ENCODE results near the gene UMPS. TPM values are rescaled to one million over a fixed set of nuclear protein-coding genes. Genes with fewer than 3 reads are reported as not detected.
"Not testable (repeated sequence)": the region's sequence is repeated elsewhere in the genome, so short reads cannot be mapped to it uniquely, and the experiment has no call there.

Gene UMPS
- polyA plus RNA-seq, 4 donors: 32.4 to 50.2 (median 47.9) TPM

DNA sequence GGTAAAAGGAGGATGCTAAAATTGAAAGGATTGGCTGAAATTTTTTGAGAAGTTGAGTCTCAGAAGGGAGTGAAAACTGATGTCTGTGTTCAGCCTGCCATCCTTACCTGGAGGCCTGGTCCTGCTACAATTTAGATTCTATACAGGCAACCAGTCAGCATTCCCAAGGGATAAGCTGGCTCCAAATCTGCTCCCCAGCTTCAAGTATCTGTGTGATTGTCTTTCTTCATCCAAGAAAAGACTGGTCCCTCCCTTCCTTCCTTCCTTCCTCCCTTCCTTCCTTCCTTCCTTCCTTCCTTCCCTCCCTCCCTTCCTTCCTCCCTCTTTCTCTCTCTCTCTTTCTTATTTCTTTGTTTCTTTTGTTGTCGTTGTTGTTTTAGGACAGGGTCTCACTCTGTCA lies 24.7 kb upstream of the UMPS start:
- DNase-seq (ENCODE audit: low read depth in 4 of 4, low spot score in 3 of 4): no peak

DNA sequence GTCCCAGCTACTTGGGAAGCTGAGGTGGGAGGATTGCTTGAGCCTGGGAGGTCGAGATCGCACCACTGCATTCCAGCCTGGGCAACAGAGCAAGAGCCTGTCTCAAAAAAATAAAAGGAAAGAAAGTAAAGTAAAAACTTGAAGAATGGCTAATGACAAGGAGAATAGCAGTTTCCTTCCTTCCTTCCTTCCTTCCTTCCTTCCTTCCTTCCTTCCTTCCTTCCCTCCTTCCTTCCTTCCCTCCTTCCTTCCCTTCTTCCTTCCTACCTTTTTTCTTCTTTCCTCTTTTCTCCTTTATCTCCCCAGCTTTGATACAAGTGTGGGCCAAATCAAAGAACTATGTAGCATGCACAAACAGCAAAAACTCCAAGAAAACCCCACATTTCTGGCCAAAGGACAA lies 23.0 kb upstream of the UMPS start:
- not testable (repeated sequence) for DNase-seq (ENCODE audit: low read depth in 4 of 4, low spot score in 3 of 4)

DNA sequence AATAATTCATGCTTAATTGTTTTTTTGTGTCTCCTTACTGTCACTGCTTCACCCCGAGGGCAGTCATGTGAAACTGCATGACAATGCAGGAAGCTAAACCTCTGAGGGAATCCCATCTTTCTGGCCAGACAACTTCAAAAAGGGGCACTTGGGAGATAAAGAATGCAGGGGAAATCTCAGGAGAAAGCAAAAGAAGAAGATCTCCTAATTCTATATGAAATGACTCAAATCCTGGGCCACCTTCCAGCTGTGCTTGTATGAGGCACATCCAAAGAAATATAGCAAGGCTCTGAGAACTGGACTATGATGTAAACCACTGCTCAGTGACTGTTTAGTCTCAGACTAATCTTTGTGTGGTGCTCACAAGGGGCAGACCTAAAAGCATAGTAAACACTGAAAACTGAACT lies 22.6 kb upstream of the UMPS start:
- no peak for DNase-seq (ENCODE audit: low read depth in 4 of 4, low spot score in 3 of 4)

DNA sequence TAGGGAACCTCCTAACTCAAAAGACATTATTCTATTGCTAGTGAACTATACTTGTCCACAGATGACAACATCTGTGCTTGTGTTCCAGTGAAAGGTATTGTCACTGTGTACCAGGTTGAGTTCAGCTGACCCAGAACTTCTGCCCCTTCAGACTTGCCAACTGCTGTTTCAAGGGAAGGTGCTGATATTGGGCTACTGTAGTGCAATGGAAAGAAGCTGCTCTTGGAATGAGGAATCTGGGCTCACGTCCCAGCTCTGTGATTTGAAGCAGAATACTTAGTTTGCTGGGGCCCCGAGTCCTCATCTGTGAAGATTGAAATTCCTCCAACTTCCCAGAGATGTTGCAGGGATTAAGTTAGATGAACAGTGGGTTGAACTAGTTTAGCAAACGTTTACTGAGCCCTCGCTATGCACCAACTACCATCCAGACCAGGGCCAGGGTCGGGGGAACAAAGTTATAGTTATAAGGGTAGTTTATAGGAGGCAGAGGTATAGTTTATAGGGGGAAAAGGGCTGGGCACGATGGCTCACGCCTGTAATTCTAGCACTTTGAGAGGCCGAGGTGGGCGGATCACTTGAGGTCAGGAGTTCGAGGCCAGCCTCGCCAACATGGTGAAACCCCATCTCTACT lies 15.9 kb upstream of the UMPS start:
- no peak for DNase-seq (ENCODE audit: low read depth in 4 of 4, low spot score in 3 of 4)

DNA sequence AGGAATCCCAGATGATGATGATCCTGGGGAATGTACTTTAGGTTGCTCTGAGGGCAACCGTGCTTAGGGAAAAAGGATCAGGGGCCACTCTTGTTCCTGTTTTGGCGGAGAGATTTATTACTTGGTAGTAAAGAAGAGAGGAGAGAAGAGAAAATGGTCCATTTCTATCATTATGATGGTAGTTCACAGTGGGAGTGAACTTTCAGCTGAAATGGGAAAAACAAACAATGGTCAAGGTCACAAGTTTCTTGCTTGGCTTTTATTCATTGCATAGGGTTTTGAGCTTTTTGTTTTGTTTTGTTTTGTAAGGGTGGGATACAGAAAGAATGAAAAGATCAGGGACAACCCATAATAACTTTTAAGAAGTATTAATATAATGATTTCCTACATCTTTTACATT lies 7.7 kb upstream of the UMPS start:
- DNase-seq (ENCODE audit: low read depth in 4 of 4, low spot score in 3 of 4): no peak

DNA sequence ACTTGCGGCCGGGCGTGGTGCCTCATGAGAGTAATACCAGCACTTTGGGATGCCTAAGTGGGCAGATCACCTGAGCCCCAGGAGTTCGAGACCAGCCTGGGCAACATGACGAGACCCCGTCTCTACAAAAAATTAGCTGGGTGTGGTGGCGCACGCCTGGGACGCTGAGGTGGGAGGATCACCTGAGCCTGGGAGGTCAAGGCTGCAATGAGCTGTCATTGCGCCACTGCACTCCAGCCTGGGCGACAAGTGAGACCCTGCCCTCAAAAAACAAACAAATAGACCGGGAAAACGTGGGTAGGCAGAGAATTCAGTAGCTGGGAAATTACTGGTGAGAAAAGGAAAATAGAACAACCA lies 667 bp downstream of the UMPS start:
- DNase-seq (ENCODE audit: low read depth in 4 of 4, low spot score in 3 of 4): no peak

GRCh38 chr3:124731760-124732159 lies 1.5 kb downstream of the UMPS start:
- no peak for DNase-seq (ENCODE audit: low read depth in 4 of 4, low spot score in 3 of 4)

- no peak for DNase-seq (ENCODE audit: low read depth in 4 of 4, low spot score in 3 of 4)
Observed at GRCh38 chr3:124741027-124741426, 10.8 kb downstream of the UMPS start.

- no peak for DNase-seq (ENCODE audit: low read depth in 4 of 4, low spot score in 3 of 4)
Observed at GRCh38 chr3:124745756-124746155, 15.5 kb downstream of the UMPS start.

GRCh38 chr3:124747111-124747981 lies 17.1 kb downstream of the UMPS start:
- DNase-seq (ENCODE audit: low read depth in 4 of 4, low spot score in 3 of 4): no peak

- no peak for DNase-seq (ENCODE audit: low read depth in 4 of 4, low spot score in 3 of 4)
Observed at GRCh38 chr3:124748560-124749198, 18.4 kb downstream of the UMPS start.

GRCh38 chr3:124749877-124750276 lies 19.6 kb downstream of the UMPS start:
- not testable (repeated sequence) for DNase-seq (ENCODE audit: low read depth in 4 of 4, low spot score in 3 of 4)

DNA sequence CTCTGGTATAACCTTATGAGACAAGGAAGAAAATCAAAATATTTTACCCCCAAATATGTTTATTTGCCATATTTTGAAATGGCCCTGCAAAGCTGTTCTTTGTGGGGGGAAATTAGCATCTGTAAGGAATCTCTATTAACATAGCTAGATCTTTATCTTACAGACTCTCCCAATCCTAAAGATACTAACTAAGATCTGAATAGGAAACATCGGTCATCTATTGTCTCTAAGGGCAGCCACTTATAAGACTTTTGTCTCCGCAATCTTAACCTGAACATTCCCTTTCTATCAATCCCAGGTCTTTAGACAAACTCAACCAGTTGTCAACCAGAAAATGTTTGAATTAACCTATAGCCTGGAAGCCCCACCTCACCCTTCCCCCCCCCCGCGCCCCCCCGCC lies 21.2 kb downstream of the UMPS start:
- no peak for DNase-seq (ENCODE audit: low read depth in 4 of 4, low spot score in 3 of 4)

DNA sequence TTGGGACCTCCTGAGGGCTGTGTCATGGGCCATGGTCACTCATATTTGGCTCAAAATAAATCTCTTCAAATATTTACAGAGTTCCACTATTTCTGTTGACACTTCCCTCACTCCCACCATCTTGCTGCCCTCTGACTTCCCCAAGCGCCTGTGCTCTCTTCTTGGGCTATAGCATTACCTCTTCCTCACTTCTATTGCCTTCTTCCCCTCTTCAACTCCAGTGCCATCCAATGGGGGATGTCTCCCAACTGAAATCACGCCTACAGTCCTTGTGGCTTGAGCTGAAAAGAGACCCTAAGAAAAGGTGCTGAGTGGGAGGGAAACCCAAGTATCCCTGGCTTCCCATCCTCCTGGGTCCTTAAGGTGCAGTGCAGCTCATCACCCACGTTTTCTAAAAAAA lies 21.8 kb downstream of the UMPS start:
- DNase-seq (ENCODE audit: low read depth in 4 of 4, low spot score in 3 of 4): no peak

DNA sequence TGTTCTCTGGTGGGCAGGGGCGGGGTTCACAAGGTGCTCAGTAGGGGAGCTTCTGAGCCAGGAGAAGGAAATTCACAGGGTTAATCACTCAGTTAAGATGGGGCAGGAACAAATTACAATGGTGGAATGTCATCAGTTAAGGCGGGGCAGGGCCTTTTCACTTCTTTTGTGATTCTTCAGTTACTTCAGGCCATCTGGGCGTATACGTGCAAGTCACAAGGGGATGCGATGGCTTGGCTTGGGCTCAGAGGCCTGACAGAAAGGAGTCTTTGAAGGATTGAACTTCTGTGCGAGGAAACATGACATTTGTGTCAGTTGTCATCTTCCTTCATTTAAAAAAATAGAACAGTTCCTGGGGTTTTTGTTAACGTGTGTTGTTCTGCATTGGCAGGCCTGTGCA lies 27.7 kb downstream of the UMPS start:
- DNase-seq (ENCODE audit: low read depth in 4 of 4, low spot score in 3 of 4): not testable (repeated sequence)

GRCh38 chr3:124758851-124759635 lies 28.8 kb downstream of the UMPS start:
- no peak for DNase-seq (ENCODE audit: low read depth in 4 of 4, low spot score in 3 of 4)

- DNase-seq (ENCODE audit: low read depth in 4 of 4, low spot score in 3 of 4): no peak
Observed at GRCh38 chr3:124759666-124760401, 29.6 kb downstream of the UMPS start.

- DNase-seq (ENCODE audit: low read depth in 4 of 4, low spot score in 3 of 4): no peak
Observed at GRCh38 chr3:124760601-124761000, 30.3 kb downstream of the UMPS start.

GRCh38 chr3:124761250-124761796 lies 31.1 kb downstream of the UMPS start:
- DNase-seq (ENCODE audit: low read depth in 4 of 4, low spot score in 3 of 4): no peak
